Stimulated activated CD8-positive, alpha-beta memory T cell treated with anti-CD3 and anti-CD28 coated beads, Interleukin-4, amount 100 ng/mL, for 4 hours (primary cell): ENCODE results near the gene PANK1.
"Not testable (repeated sequence)": the region's sequence is repeated elsewhere in the genome, so short reads cannot be mapped to it uniquely, and the experiment has no call there.

Experiments
- DNase-seq, 2 donors: peaks; one replicate each; pipeline ENCODE4 v3.0.0-alpha.2; 2020; ENCODE audit warnings: low read depth in 2 of 2, low spot score in 1 of 2

PANK1 gene

GRCh38 chr10:89621438-89621837 lies 23.6 kb downstream of the PANK1 start:
- no peak for DNase-seq

- DNase-seq, result not testable (repeated sequence)
Measured at GRCh38 chr10:89620296-89620695, 24.7 kb downstream of the PANK1 start.

DNA sequence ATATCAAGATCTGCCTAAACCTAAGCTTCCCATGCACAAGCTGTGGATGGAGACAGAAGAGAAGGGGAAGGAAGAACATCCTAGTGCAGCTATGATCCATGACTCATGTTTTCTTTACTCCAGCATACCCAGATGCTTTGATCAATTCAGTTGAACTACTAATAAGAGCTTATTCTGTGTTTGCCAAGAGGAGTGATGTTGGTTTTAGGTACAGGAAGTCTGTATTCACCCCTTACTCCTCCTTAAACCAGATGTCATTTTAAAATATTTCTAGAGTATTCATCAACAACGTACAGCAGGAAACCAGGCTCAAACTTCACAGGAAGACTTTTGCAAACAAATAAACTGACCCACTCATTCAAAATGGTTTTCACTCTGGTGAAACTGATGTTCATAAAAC lies 29.2 kb downstream of the PANK1 start:
- no peak for DNase-seq

DNA sequence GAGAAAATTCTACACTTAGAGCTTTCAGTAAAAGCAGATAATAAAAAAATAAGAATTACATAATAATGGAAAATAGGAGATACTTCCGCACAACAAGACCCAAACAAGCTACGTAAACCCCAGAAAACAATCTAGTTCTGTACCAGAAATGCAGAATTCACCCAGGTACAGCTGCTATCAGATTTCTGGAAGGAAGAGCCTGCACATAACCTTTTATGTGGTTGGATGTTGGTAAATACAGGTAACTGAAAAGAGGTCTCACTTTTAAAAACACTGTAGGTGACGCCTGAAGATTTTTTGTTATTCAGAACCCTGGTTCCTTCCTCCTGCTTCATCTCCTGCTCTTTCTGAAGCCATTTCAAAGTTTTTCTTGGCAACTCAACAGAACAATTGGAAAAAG lies 29.9 kb downstream of the PANK1 start:
- DNase-seq, result no peak

DNA sequence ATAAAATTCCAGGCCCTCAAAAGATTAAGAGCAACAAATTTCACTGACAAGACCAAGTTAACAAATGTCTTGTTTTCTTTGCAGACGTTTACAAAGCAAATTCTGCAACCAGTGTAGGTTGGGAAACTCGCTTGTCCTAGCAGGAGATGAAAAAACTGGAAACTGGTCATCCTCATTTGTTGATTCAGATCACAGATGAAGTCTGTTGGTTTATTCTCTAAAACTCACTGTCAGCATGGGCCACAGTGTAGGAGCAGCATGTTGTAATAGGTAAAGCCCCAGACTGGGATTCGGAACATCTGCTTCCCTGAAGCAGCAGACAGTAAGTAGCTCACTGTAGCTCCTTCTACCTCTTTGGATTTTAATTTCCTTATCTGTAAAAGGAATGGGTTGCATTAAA lies 31.5 kb downstream of the PANK1 start:
- DNase-seq, result no peak

GRCh38 chr10:89611282-89611681 lies 33.8 kb downstream of the PANK1 start:
- DNase-seq, result no peak

- DNase-seq, result no peak
Measured at GRCh38 chr10:89609833-89610346, 35.2 kb downstream of the PANK1 start.

GRCh38 chr10:89604200-89604599 lies 40.8 kb downstream of the PANK1 start:
- no peak for DNase-seq

DNA sequence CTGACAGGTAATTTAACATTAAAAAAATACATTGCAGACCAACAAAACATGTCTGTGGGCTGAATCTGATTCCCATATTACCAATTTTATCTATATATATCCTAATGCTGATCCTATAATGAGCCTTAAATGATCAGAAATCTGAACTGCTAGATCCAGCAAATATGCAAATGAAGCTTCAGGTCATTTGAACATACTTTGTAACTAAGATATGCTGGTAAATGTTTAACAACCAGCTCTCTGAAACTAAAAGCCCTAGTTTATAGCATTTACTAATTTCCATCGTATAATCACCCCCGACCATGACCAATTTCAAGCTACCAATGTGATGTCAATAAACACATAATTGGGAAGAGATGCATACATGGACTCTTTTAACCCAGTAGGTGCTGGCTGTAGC lies 42.1 kb downstream of the PANK1 start:
- no peak for DNase-seq

- DNase-seq, result no peak
Measured at GRCh38 chr10:89601728-89602361, 43.2 kb downstream of the PANK1 start.

GRCh38 chr10:89600041-89600440 lies 45.0 kb downstream of the PANK1 start:
- no peak for DNase-seq

DNA sequence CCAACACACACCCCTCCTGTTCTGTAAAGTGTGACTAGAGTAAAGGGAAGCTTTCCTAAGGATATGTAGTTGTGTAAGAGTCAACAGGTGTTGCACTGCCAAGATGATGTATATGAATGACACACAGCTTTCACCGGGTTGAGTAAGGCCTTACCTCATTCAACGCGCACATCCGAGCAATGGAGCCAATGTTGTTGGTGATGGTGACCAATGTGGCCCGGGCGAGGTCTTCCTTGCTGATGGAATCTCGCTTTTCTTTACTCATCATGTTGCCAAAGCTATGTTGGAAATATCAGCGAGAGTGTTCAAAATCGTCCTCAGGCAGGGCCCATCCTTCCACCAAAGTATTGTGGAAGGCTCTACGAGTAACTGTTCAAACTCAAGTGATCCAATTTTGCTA lies 52.0 kb downstream of the PANK1 start:
- no peak for DNase-seq

GRCh38 chr10:89592539-89592938 lies 52.5 kb downstream of the PANK1 start:
- DNase-seq, result no peak

DNA sequence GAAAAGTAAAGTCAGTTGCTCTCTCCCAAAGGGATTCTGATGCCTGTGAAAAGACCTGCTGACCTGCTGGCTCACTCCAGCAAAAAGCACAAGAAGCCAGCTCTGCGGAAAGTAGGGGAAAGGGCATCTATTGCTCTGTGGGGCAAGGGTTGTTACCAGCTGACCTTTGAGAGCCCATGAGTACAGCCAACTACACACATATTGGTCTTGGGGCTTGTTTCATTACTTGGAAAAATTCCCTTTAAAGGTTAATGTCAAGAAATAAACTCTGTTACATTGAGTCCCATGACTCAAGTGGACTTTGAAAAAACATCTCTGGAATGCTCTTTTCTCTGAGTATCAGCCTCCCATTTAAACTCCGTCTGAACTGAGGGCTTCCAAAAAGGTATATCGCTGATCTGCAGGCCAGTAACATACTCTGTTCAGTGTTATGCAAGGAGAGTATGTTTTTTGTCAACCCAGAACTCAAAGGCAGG lies 53.2 kb downstream of the PANK1 start:
- no peak for DNase-seq

DNA sequence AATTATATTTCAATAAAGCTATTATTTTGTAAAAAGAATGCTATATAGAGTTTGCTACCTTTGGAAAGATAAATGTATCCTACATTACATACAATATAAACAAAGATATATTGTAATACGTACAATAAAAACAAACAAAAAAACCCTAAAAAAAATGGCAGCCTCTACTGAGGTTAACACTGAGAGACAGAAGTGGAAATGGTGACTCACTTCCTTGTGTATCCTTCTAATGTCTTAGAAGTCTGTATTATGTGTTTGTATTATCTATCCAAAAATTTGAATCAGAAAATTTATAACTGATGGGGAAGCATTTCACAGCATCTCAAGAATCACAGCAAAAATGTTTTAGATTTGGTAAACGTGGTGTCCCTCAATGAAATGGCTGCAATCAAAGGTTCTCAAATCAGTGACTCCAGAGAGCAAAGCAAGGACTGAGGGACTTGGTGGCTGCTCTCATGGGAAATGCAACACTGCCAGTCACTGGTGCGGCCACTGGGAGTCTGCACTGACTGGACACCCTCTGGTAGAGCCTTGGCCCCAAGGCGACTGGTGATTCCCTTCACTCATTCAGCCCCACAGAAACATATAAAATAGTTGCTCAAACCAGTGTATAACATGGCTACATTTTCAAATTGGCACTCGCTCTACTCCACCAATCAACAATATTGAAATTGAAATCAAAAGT lies 53.8 kb downstream of the PANK1 start:
- DNase-seq, result no peak

DNA sequence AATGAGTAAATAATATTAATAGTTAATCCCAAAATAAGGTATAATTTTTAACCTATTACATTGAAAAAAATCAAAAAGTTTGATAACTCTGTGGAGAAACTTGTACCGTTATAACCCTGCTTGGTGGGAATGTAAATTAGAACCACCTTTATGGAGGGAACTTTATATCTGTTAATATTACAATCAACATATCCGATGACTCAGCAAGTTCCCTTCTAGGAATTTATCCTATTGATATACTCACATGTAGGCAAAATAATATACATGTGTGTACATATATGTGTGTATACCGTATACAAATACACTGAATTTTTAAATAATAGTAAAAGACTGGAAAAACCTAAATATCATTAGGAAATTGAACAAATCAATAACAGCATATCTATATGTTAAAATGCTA lies 54.7 kb downstream of the PANK1 start:
- DNase-seq, result no peak

DNA sequence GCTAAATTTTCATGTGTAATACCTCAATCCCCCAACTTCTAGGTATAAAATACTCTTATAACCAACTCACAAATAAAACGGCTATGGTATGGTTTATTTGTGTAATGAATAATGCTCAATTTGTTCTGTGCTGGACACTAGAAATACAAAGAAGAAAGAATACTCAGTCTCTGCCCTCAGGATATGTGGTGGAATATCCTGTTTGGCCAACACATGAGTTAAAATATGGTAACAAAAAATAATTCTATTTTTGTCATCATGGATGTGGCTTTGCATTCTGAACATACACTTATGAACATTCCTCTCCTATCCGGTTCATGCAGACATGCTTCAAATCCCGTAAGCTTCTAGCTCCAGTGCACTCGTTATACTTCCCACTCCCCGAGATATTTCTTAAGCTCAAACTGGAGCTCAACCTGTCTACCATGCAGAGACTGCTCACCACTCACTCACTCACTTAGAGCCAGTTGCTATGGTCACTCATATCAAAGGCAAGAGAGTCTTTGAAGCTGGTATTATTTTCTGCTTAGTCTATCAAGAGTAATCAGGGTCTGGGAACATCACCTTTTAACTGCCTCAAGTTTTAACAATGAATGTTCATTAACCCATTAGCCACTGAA lies 55.8 kb downstream of the PANK1 start:
- DNase-seq, result no peak

DNA sequence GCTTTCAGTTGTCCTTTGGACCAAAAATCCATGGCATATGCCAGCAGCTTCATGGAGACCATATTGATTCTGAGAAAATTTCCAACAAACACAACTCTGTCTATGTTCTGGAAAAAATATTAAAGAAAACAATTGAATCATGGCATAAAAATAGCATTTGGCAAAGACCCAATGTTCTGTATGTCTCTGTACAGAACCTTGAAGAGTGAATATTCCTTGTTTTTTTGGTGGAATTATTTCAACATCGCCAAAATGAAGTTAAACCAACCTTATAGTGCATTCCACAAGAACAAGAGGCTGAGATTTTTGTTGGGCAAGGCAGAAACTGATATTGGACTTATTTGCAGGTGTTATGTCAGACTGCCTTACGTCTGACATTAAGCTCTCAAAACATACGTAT lies 56.4 kb downstream of the PANK1 start:
- DNase-seq, result no peak

- no peak for DNase-seq
Measured at GRCh38 chr10:89582022-89582421, 63.0 kb downstream of the PANK1 start.

DNA sequence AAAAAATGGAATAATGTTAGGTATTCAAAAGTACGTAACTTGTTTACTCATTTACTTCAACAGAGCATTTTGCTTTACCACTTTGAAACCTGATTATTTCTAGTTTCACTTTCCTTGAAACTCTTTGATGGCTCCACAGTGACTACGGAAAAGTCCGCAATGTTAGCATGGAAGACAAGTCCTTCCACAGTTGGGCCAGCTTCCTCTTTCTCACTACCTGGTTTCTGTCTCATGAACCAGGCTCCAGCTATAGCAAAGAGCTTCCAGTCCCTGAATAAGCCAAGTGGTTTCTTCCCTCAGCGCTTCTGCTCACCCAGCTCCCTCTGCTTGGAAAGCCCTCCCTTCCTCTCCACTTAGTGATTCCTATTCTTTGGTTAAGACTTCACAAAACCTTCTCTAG lies 64.8 kb downstream of the PANK1 start:
- DNase-seq, result no peak

DNA sequence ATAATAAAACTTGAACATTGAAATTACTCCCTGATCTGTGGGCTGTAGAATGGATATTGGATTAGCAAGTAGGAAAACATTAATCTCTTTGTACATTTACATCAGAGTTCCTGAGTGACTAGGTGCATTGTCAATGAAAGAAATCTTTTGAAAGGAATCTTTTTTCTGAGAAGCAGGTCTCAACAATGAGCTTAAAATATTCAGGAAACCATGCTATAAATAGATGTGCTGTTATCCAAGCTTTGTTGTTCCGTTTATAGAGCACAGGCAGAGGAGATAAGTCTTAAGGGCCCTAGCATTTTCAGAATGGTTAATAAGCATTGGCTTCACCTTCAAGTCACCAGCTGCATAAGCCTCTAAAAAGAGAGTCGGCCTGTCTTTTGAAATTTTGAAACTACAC lies 68.3 kb downstream of the PANK1 start:
- DNase-seq, result no peak

DNA sequence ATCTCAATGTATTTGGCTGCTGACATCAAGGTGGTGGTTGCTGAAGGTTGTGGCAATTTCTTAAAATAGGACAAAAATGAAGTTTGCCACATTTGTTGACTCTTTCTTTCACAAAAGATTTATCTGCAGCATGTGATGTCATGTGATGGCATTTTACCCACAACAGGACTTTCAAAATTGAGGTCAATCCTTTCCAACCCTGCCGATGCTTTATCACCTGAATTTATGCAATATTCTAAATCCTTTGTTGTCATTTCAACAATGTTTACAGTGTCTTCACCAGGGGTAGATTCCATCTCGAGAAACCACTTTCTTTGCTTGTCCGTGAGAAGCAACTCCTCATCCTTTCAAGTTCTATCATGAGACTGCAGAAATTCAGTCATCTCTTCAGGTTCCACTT lies 69.0 kb downstream of the PANK1 start:
- DNase-seq, result no peak
